ENCODE measurements around the gene GOLGA8S.
"Not testable (repeated sequence)": the region's sequence is repeated elsewhere in the genome, so short reads cannot be mapped to it uniquely, and the experiment has no call there.

GRCh38 chr15:23372891-23373600 is 18.5 kb downstream of the GOLGA8S start:
- TF ChIP-seq POLR2A, EP300 (IDR thresholded peaks at IDR 0.05): not testable (repeated sequence)

All from tibial nerve (tissue), 3 donors.